ENCODE results near the gene GCGR. TPM values are rescaled to one million over a fixed set of nuclear protein-coding genes. Genes with fewer than 3 reads are reported as not detected.

Gene GCGR
- total and polyA plus RNA-seq, 2 of the 13 experiments (the other 11 are each of a cell fraction or from before 2014, with no cell fraction given): 0.04 to 0.13 TPM

DNA sequence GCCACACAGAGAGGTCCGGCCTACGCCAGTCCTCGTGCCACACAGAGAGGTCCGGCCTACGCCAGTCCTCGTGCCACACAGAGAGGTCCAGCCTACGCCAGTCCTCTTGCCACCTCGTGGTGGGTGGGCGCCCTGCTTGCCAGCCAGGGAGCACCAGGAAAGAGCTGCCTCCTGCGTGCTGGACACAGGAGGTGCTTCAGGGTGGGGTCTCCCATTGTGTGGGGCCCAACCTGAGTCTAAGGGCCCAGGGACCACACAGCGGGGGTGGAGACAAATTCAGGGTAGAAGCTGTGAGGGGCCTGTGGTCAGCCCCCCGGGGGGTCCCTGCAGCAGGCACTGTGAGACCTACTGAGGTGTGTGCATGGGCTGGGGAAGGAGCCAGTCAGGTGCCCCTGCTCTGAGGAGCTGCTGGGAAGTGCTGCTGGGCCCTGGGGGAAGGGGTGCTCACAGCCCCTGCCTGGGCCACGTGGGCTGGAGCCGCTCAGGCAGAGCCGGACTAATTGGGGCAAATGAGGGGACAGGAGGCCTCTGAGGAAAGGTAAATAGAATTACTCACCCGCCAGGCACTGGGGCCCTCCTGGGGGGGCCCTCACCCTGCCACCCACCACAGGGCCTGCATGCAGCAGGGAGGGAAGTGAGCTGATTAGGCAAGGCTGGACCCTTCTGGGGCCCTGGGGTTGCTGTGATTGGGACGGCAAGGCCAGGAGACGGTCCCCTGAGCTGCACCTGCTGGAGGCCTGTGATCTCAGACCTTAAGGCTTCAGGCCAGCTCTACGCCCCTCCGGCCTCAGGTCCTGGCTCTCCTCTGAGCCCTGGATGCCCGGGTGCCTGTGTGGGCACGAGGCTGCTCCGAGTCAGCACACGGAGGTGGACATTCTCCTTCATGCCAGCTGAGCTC is 11.0 kb downstream of the GCGR start (continued):
- peak; percentile 80; the same call in 1 of the 2 replicates for TF ChIP-seq TFDP1 (CRISPR knock-in tag; IDR thresholded peaks at IDR 0.05; ENCODE audit: borderline replicate concordance)
- TF ChIP-seq ZNF615 (CRISPR knock-in tag; IDR thresholded peaks at IDR 0.05; ENCODE audit: borderline replicate concordance): no peak
- TF ChIP-seq HOXA5 (CRISPR knock-in tag; IDR thresholded peaks at IDR 0.05): peak; percentile 59; the same call in 1 of the 2 replicates
- no peak for TF ChIP-seq PCBP2 (optimal IDR thresholded peaks at IDR 0.05; ENCODE audit: low read depth, low read length, poor library complexity, severe bottlenecking)
- no peak for TF ChIP-seq ZNF235 (CRISPR knock-in tag; IDR thresholded peaks at IDR 0.05; ENCODE audit: borderline replicate concordance)
- no peak for TF ChIP-seq ZNF317 (CRISPR knock-in tag; IDR thresholded peaks at IDR 0.05)
- no peak for TF ChIP-seq ZNF766 (CRISPR knock-in tag; IDR thresholded peaks at IDR 0.05; ENCODE audit: borderline replicate concordance)
- TF ChIP-seq YY1 (IDR thresholded peaks at IDR 0.05; ENCODE audit: insufficient read depth, insufficient replicate concordance, low read depth, low read length): no peak
- TF ChIP-seq GATAD1 (CRISPR knock-in tag; IDR thresholded peaks at IDR 0.05): peak; percentile 34; the same call in 1 of the 2 replicates
- no peak for TF ChIP-seq ZNF44 (CRISPR knock-in tag; IDR thresholded peaks at IDR 0.05)
- TF ChIP-seq, protein P1, sequence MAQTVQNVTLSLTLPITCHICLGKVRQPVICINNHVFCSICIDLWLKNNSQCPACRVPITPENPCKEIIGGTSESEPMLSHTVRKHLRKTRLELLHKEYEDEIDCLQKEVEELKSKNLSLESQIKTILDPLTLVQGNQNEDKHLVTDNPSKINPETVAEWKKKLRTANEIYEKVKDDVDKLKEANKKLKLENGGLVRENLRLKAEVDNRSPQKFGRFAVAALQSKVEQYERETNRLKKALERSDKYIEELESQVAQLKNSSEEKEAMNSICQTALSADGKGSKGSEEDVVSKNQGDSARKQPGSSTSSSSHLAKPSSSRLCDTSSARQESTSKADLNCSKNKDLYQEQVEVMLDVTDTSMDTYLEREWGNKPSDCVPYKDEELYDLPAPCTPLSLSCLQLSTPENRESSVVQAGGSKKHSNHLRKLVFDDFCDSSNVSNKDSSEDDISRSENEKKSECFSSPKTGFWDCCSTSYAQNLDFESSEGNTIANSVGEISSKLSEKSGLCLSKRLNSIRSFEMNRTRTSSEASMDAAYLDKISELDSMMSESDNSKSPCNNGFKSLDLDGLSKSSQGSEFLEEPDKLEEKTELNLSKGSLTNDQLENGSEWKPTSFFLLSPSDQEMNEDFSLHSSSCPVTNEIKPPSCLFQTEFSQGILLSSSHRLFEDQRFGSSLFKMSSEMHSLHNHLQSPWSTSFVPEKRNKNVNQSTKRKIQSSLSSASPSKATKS (CRISPR knock-in tag; IDR thresholded peaks at IDR 0.05): no peak
- no peak for TF ChIP-seq NCOR1 (IDR thresholded peaks at IDR 0.05; ENCODE audit: borderline replicate concordance, low read length)
- TF ChIP-seq NPAS2 (CRISPR knock-in tag; IDR thresholded peaks at IDR 0.05; ENCODE audit: borderline replicate concordance): no peak
- no peak for TF ChIP-seq SSRP1 (CRISPR knock-in tag; IDR thresholded peaks at IDR 0.05)
- TF ChIP-seq ZNF207 (IDR thresholded peaks at IDR 0.05; ENCODE audit: borderline replicate concordance): no peak
- no peak; the same call in 1 of the 2 replicates for TF ChIP-seq IKZF5 (CRISPR knock-in tag; IDR thresholded peaks at IDR 0.05)
- TF ChIP-seq SRSF9 (IDR thresholded peaks at IDR 0.05; ENCODE audit: borderline replicate concordance, insufficient read depth, low read depth, low read length, poor library complexity, severe bottlenecking): no peak
- TF ChIP-seq SALL2 (CRISPR knock-in tag; IDR thresholded peaks at IDR 0.05): no peak; the same call in 1 of the 2 replicates
- TF ChIP-seq ZBTB38 (CRISPR knock-in tag; IDR thresholded peaks at IDR 0.05): no peak
- TF ChIP-seq GABPB1 (CRISPR knock-in tag; IDR thresholded peaks at IDR 0.05): peak; percentile 68; the same call in 1 of the 2 replicates
- no peak for TF ChIP-seq ZNF788 (CRISPR knock-in tag; IDR thresholded peaks at IDR 0.05; ENCODE audit: borderline replicate concordance)
- TF ChIP-seq ZNF414 (CRISPR knock-in tag; IDR thresholded peaks at IDR 0.05): peak; percentile 87; the same call in 1 of the 2 replicates
- TF ChIP-seq ZBTB14 (CRISPR knock-in tag; IDR thresholded peaks at IDR 0.05): no peak

Data from HepG2 (cell line).